Measurements from ENCODE around the gene EFNB2. TPM values are rescaled to one million over a fixed set of nuclear protein-coding genes. Genes with fewer than 3 reads are reported as not detected.

Gene EFNB2
- total RNA-seq, 4 donors from 2014 or later, result 4.6 to 32.6 (median 15.9) TPM

GRCh38 chr13:106497079-106497478 lies 38.4 kb downstream of the EFNB2 start:
- no peak for TF ChIP-seq CTCF (IDR thresholded peaks at IDR 0.05; ENCODE audit: low read depth)

- no peak for TF ChIP-seq CTCF (IDR thresholded peaks at IDR 0.05; ENCODE audit: low read depth)
Measured at GRCh38 chr13:106496072-106496997, 39.1 kb downstream of the EFNB2 start.

DNA sequence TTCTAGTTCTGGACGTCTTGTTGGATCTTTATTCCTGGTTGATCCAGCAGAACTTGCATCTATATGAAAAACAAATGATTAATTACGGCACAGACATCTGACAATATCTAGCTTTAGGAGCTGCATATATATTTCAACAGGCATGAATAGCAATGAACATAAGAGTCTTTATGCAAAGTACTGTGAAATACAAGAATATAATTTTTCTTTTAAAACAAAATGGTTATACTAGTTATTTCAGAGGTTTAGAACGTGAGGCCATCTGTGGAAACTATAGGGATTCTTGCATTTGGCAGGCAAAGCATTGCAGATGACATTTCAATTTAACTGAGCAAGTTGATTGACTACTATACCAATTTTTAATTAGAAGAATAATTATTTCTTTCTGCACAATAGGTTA lies 40.5 kb downstream of the EFNB2 start:
- no peak for TF ChIP-seq CTCF (IDR thresholded peaks at IDR 0.05; ENCODE audit: low read depth)

DNA sequence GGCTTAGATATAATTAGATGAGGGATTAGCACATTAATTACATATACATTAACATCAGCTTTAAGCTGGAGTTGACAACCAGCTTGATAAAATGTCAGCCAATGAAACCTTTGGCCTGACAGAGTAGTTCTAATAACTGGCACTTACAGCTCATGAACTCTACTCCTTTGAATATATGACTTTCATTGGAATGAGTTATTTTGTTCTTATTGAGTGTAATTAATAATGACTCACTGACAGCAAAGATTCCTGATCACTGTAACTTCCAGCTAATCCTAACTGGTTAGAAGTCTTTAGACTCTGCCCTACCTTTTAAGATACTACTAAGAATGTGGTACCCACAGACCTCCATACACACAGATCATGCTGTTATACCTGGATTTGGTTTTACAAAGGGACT lies 41.0 kb downstream of the EFNB2 start:
- no peak for TF ChIP-seq CTCF (IDR thresholded peaks at IDR 0.05; ENCODE audit: low read depth)

GRCh38 chr13:106493533-106494220 lies 41.8 kb downstream of the EFNB2 start:
- TF ChIP-seq CTCF (IDR thresholded peaks at IDR 0.05; ENCODE audit: low read depth), result no peak

- TF ChIP-seq CTCF (IDR thresholded peaks at IDR 0.05; ENCODE audit: low read depth), result no peak
Measured at GRCh38 chr13:106492588-106493475, 42.6 kb downstream of the EFNB2 start.
